Nephron (organoid): Measurements from ENCODE around the gene XPNPEP1.

Experiments used
- H3K27ac Mint-ChIP-seq, 3 experiments: 2 replicates each; pipeline ENCODE4 v1.8.0; 2020; ENCODE audit warnings: mixed read lengths in 3 of 3, mild to moderate bottlenecking in 2 of 3, moderate library complexity in 1 of 3
- H3K27me3 Mint-ChIP-seq: 2 replicates; pipeline ENCODE4 v1.8.0; 2021; ENCODE audit warnings: low read depth, mild to moderate bottlenecking, moderate library complexity, mixed read lengths
- H3K36me3 Mint-ChIP-seq: 2 replicates; pipeline ENCODE4 v1.8.0; 2020; ENCODE audit warnings: low read depth, mixed read lengths
- H3K4me1 Mint-ChIP-seq: 2 replicates; pipeline ENCODE4 v1.8.0; 2020; ENCODE audit warnings: mixed read lengths
- H3K4me3 Mint-ChIP-seq, 3 experiments: 2 replicates each; pipeline ENCODE4 v1.8.0; 2020; ENCODE audit warnings: mild to moderate bottlenecking in 3 of 3, mixed read lengths in 3 of 3, moderate library complexity in 2 of 3
- H3K9me3 Mint-ChIP-seq: 2 replicates; pipeline ENCODE4 v1.8.0; 2020; ENCODE audit warnings: mixed read lengths
- CTCF ChIP-seq, 3 experiments: fragments of 200-600 bp; sonication (generic); IDR thresholded peaks; one replicate each; pipeline ENCODE4 v1.5.0; 2021; ENCODE audit warnings: antibody characterized with exemption in 3 of 3; ENCODE audit not compliant: unreplicated experiment in 3 of 3

Gene XPNPEP1

DNA sequence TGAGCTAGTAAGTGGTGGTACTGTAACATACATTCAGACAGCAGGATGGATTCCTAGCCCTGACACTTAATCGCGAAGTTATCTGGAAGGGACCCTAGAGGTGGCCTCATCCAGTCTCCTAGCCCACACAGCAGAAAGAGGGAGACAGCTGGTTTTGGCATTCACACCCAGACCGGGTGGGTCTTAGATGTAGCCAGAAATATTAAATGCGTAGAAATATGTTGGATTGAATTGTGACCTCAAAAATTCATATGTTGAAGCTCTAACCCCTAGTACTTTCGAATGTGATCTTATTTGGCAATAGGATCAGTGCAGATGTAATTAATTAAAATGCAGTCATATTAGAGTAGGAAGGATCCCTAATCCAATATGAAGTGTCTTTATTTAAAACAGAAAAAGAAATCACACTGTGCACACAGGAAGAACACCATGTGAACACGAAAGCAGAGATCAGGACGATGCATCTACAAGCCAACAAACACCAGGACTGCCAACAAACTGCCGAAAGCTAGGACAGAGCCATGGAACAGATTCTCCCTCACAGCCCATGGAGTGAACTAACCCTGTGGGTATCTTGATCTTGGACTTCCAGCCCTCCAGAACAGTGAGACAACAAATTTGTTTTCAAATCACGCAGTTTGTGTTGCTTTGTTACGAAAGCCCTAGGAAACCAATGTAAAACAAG, 2.9 kb upstream of the XPNPEP1 start:
- H3K36me3 Mint-ChIP-seq = peaks cover 3% of the 10 kb centered on the region
- H3K4me3 Mint-ChIP-seq = peak overlapping the region in 1 of 3 experiments; percentile 49
- H3K27ac Mint-ChIP-seq = peak overlapping the region; percentile 26 to 94 (median 80)
- no peaks in the 10 kb centered on the region for H3K27me3 Mint-ChIP-seq
- H3K9me3 Mint-ChIP-seq = no peaks in the 10 kb centered on the region
- peaks cover 75% of the 10 kb centered on the region for H3K4me1 Mint-ChIP-seq
- no peak for TF ChIP-seq CTCF (IDR thresholded peaks at IDR 0.05; ENCODE audit: unreplicated experiment in 3 of 3)

DNA sequence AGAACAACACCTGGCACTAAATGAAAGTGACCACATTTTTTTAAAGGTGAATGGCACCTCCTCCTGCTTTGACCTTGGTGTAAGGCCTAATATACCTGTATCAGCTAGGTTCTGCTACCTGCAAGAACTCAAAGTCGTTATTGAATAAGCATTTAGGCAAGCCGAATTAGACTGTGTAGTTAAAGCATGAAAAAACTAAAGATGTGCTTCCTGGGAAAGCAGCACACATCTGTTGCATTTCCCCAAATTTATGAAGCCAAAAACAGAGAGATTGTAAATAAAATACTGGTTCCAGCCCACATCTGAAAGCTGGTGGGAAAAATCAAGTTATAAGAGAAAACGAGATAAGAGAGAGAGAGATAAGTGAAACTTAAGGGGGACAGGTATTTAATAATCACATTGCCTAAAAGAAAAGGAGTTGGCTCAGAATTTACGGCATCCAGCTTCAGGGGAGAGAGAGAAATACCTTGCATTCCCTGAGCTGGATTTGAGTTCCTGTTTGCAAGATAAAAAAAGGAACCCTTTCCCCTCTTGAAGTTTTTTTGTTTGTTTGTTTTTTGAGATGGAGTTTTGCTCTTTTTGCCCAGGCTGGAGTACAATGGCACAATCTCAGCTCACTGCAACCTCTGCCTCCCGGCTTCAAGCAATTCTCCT, 1.8 kb upstream of the XPNPEP1 start:
- no peak for TF ChIP-seq CTCF (IDR thresholded peaks at IDR 0.05; ENCODE audit: unreplicated experiment in 3 of 3)
- Mint-ChIP-seq H3K27me3 (no peaks in the 10 kb centered on the region), H3K4me3 (peak overlapping the region; percentile 14 to 87 (median 45)), H3K36me3 (peaks cover 6% of the 10 kb centered on the region), H3K4me1 (peaks cover 70% of the 10 kb centered on the region), H3K9me3 (no peaks in the 10 kb centered on the region), H3K27ac (peak overlapping the region; percentile 80 to 94 (median 86))

DNA sequence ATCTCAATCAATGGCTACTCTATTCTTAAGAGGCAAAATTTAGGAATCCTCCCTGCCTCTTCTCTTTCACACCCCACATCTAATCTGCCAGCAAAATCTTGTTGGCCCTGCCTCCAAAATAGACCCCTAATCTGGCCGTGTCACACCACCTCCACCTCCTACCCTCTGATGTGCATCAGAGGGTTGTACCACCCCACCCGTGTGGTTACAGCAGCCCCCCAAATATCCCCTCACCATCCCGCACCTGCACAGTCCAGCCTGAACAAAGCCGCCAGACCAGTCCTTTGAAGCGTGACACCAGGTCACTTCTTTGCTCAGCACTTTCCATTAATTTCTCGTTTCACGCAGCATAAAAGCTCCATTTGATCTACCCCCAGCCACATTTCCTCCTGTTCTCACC, 776 bp upstream of the XPNPEP1 start:
- Mint-ChIP-seq H3K4me3 (peak overlapping the region; percentile 76 to 87 (median 84)), H3K9me3 (no peaks in the 10 kb centered on the region), H3K4me1 (peaks cover 62% of the 10 kb centered on the region), H3K27me3 (no peaks in the 10 kb centered on the region), H3K27ac (peak overlapping the region; percentile 80 to 94 (median 86)), H3K36me3 (peaks cover 6% of the 10 kb centered on the region)
- TF ChIP-seq CTCF (IDR thresholded peaks at IDR 0.05; ENCODE audit: unreplicated experiment in 3 of 3) = no peak

GRCh38 chr10:109922358-109922975, 844 bp downstream of the XPNPEP1 start:
- H3K27ac Mint-ChIP-seq = peak overlapping the region; percentile 72 to 95 (median 94)
- H3K9me3 Mint-ChIP-seq = no peaks in the 10 kb centered on the region
- no peaks in the 10 kb centered on the region for H3K27me3 Mint-ChIP-seq
- peaks cover 17% of the 10 kb centered on the region for H3K36me3 Mint-ChIP-seq
- TF ChIP-seq CTCF (IDR thresholded peaks at IDR 0.05; ENCODE audit: unreplicated experiment in 3 of 3) = no peak
- peak overlapping the region; percentile 91 to 96 (median 93) for H3K4me3 Mint-ChIP-seq
- peaks cover 50% of the 10 kb centered on the region for H3K4me1 Mint-ChIP-seq

- no peaks in the 10 kb centered on the region for H3K27me3 Mint-ChIP-seq
- H3K4me3 Mint-ChIP-seq = peak overlapping the region; percentile 26 to 68 (median 59)
- peaks cover 8% of the 10 kb centered on the region for H3K9me3 Mint-ChIP-seq
- TF ChIP-seq CTCF (IDR thresholded peaks at IDR 0.05; ENCODE audit: unreplicated experiment in 3 of 3) = no peak
- H3K36me3 Mint-ChIP-seq = peaks cover 37% of the 10 kb centered on the region
- peaks cover 45% of the 10 kb centered on the region for H3K4me1 Mint-ChIP-seq
- H3K27ac Mint-ChIP-seq = peak overlapping the region in 1 of 3 experiments; percentile 2
Observed at GRCh38 chr10:109920016-109920415, 3.3 kb downstream of the XPNPEP1 start.
